ENCODE data around the gene UNC93B1. TPM values are rescaled to one million over a fixed set of nuclear protein-coding genes. Genes with fewer than 3 reads are reported as not detected.

Gene UNC93B1, protein sequence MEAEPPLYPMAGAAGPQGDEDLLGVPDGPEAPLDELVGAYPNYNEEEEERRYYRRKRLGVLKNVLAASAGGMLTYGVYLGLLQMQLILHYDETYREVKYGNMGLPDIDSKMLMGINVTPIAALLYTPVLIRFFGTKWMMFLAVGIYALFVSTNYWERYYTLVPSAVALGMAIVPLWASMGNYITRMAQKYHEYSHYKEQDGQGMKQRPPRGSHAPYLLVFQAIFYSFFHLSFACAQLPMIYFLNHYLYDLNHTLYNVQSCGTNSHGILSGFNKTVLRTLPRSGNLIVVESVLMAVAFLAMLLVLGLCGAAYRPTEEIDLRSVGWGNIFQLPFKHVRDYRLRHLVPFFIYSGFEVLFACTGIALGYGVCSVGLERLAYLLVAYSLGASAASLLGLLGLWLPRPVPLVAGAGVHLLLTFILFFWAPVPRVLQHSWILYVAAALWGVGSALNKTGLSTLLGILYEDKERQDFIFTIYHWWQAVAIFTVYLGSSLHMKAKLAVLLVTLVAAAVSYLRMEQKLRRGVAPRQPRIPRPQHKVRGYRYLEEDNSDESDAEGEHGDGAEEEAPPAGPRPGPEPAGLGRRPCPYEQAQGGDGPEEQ
- 164 and 197 TPM in 2 replicates for total RNA-seq (2014; rRNA removed; shearing (Covaris generic))

GRCh38 chr11:68003846-68004550 lies at the start of gene UNC93B1:
Gene UNC93B1 (minus strand): TSS chr11:68004097. CDS start chr11:68004043, 54 bp downstream.
- peak; percentile 91 for DNase-seq (ENCODE audit: low spot score)

DNA sequence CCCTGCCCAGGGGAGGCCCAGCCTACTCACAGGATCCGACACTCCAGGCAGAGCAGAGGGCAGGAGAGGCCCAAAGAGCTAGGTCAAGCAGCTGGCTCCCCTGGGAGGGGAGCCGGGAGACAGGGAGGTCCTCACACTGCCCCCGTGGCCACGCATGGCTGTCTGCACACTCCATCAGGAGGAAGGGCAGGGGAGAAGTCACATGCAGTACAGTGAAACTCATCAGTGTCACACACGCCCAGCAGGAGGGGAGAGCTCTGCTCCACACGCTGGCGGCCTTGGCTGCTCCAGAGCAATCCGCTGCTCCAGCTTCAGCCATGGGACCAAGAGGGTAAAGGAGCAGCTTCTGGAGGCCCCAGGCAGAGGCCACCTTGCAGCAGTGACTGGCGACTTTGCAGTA lies 49.2 kb upstream of the UNC93B1 start:
- no peak for DNase-seq (ENCODE audit: low spot score)

GRCh38 chr11:68052137-68052873 lies 48.4 kb upstream of the UNC93B1 start:
- peak; percentile 13 for DNase-seq (ENCODE audit: low spot score)

DNA sequence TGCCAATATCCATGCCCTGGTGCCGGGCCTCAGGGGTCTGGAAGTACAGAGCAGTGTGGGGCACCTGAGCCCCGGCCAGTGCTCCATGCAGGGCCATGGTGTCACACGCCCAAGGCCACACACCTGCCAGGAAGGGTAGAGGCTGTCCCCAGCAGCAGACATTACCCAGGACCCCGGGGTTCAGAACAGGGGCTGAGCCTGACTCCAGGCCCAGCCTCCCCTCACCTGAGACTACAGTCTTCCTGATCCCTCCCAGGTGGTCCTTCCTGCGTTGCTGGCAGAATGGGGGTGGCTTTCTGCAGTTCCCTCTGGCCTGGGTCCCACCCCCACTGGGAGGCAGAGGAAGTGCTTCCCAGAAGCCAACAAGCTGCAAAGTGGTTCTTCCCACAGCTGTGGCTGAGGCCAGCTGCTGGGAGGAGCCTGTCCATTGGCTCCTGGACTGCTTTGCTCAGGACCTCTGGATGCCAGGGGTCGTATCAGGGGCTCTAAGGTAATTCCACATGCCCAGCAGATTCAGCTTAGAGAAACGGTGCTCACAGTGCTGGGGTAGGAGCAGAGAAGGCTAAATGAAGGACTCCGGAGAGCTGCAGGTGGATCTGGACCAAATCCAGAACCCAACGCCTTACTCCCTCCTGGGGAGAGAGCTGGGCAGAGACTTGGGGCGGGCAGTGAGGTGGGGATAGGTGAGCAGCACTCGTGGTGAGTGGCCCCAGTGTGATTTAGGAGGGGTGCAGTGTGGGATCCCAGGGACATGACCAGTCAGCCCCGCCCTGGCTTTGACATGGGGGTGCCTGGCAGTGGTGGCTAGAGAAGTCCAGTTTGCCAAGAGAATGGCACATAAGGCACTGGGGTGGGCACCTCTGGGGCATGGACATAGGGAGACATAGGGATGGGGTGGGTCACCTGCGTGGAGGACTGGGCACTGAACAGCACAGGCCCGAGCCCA lies 47.6 kb upstream of the UNC93B1 start:
- DNase-seq (ENCODE audit: low spot score) = peak; percentile 12

- DNase-seq (ENCODE audit: low spot score) = no peak
These were observed 46.5 kb upstream of the UNC93B1 start for GRCh38 chr11:68050371-68050841.

- DNase-seq (ENCODE audit: low spot score) = no peak
These were observed 45.8 kb upstream of the UNC93B1 start for GRCh38 chr11:68049509-68050370.

DNA sequence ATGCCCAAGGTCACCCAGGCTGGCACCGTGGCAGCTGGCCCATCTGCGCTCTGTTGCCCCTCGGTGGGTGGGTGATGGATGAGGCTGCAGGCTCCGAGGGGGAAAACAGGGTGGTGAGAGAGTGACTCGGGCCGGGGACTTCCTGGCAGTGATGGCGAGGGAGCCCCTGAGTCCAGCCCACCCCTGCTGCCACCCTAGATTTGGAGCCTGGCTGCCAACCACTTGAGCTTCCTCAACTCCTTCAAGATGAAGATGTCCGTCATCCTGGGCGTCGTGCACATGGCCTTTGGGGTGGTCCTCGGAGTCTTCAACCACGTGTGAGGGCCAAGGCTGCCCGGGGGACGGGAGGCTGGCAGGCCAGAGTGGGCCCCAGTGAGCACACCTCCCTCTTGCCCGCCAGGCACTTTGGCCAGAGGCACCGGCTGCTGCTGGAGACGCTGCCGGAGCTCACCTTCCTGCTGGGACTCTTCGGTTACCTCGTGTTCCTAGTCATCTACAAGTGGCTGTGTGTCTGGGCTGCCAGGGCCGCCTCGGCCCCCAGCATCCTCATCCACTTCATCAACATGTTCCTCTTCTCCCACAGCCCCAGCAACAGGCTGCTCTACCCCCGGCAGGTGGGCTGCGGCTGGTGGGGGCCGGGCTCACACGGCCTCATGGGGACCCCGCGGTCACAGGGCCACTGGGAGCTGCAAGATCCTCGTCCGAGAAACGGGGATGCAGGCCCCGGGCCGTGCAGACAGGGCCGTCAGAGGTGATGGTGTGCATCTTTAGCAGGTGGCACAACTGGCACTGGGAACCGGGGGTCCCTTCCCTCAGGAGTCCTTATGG lies 45.0 kb upstream of the UNC93B1 start:
- DNase-seq (ENCODE audit: low spot score) = no peak

DNA sequence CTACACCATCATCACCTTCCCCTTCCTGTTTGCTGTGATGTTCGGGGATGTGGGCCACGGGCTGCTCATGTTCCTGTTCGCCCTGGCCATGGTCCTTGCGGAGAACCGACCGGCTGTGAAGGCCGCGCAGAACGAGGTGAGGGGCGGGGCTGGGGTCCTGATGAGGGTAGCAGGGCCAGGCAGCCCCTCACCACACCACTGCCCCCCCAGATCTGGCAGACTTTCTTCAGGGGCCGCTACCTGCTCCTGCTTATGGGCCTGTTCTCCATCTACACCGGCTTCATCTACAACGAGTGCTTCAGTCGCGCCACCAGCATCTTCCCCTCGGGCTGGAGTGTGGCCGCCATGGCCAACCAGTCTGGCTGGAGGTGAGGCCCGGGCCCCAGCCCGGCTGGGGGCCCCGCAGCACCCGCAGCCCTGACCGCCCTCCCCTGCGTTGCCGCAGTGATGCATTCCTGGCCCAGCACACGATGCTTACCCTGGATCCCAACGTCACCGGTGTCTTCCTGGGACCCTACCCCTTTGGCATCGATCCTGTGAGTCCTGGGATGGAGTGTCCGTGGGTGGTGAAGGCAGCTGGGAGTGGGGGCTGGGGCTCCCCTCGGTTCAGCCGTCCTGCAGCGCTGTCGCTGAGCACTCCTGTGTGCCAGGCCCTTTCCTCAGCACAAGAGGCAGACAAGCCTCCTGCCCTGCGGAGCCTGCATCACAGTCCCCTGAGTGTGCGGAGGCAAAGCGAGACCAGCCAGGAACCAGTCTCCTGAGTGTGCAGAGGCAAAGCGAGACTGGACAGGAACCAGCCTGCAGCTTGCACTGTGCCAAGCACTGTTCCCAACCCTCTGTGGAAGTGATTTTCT lies 43.8 kb upstream of the UNC93B1 start:
- no peak for DNase-seq (ENCODE audit: low spot score)

DNA sequence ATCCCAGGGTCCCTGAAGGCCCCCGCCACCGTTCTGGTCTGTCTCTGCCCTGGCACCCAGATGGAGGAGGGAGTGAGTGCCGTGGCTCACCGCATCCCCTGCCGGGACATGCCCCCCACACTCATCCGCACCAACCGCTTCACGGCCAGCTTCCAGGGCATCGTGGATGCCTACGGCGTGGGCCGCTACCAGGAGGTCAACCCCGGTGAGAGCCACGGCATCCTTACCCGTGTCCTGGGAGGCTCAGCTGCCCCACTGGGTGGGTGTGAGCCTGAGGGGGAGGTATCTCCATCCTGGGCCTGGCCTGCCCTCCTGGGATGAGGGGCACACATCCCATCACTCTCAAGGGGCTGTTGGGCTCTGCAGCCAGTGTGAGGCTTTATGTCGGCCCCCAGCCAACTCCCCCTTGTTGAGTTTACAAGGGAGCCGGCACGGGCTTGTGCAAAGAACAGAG lies 41.0 kb upstream of the UNC93B1 start:
- no peak for DNase-seq (ENCODE audit: low spot score)

DNA sequence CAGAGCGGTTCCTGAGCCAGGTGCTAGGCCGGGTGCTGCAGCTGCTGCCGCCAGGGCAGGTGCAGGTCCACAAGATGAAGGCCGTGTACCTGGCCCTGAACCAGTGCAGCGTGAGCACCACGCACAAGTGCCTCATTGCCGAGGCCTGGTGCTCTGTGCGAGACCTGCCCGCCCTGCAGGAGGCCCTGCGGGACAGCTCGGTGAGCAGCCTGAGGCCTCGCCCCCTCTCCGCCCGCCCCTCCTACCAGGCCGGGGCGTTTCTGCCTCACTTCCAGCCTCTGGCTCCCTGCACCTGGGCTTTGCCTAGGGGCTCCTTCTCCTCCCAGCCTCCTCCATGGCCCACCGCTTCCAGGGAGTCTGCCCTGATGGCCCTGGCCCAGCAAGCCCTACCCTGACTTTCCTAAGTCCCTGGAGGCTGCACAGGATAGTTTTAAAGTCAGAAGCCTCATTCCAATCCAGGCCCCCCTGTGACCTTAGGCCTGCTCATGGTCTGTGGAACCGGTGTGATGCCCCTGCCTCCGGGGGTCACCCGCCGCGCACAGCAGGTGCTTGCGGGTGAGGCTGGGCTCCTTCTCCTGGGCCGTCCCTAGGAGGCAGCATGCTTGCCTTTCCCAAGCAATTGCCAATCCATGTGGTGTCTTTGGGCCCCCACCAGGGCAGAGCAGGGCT lies 40.4 kb upstream of the UNC93B1 start:
- peak; percentile 34 for DNase-seq (ENCODE audit: low spot score)

DNA sequence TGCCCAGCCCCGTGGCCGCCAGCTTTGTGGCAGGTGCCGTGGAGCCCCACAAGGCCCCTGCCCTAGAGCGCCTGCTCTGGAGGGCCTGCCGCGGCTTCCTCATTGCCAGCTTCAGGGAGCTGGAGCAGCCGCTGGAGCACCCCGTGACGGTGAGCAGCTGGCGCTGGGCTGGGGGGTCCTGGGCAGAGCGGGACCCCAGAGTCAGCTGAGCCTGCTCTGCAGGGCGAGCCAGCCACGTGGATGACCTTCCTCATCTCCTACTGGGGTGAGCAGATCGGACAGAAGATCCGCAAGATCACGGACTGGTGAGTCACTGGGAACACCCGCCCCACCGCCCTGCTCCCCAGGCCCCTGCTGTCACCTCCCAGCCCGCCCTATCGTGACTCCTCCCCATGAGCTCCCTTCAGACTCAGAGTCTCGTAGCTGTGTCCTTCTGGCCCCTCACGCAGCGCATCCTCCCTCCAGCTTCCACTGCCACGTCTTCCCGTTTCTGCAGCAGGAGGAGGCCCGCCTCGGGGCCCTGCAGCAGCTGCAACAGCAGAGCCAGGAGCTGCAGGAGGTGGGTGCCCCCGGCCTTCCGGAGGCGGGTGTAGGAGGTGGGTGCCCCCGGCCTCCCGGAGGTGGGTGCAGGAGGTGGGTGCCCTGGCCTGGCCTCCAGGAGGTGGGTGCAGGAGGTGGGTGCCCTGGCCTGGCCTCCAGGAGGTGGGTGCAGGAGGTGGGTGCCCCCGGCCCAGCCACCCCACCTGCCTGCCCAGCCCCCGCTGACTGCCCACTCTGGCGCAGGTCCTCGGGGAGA lies 39.6 kb upstream of the UNC93B1 start:
- DNase-seq (ENCODE audit: low spot score) = peak; percentile 92

DNA sequence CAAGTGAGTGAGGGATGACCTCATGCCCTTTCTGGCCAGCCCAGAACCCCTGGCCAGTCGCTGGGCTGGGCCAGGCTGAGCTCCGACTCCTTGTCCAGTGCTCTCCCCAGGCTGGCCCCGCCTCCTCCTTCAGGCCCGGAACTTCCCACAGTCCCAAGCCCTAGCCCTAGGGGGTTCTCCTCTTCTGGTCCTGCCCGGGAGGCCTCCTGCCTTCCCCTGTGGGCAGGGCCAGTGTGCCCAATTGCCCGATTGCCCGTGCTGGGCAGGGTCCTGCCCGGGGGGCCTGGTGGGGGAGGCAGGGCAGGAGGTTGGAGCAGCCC lies 39.1 kb upstream of the UNC93B1 start:
- no peak for DNase-seq (ENCODE audit: low spot score)

GRCh38 chr11:68042219-68043028 lies 38.5 kb upstream of the UNC93B1 start:
- peak; percentile 25 for DNase-seq (ENCODE audit: low spot score)

GRCh38 chr11:68041617-68042218 lies 37.8 kb upstream of the UNC93B1 start:
- no peak for DNase-seq (ENCODE audit: low spot score)
